NCI-H1436 (cell line): Measurements from ENCODE around the gene ESAM.

Experiments
- DNase-seq: peaks from one replicate; lab custom pipeline; 2025; lab: John Stamatoyannopoulos, UW

The ESAM gene

DNA sequence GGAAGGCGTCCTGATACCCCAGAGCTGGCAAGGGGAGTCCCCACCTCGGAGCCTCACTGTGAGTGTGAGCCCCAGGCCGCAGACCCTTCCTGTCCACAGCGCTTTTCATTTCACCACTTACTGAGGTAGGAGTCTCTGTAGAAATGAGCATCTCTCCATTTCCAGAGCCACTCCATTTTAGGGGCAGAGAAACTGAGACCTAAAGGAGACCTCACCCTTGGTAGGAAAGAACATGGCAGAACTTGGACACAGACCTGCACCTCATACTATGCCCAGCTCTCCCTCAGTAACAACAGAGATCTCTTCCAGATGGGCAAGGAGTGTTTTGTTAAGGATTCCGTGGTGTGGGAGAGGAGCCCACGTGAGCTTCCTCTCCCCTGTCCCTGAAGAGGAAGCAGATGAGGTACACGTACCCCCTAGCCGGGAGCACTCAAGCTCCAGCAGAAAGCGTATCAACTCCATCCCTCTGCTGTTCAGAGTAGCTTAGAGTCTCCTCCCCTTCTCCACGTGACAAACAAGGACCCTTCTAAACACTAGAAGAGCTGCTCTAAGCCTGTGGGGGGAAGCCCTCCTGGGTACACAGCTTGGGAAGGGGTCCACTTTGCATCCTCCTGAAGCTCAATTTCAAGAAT lies 9.5 kb downstream of the ESAM start:
- no peak for DNase-seq

DNA sequence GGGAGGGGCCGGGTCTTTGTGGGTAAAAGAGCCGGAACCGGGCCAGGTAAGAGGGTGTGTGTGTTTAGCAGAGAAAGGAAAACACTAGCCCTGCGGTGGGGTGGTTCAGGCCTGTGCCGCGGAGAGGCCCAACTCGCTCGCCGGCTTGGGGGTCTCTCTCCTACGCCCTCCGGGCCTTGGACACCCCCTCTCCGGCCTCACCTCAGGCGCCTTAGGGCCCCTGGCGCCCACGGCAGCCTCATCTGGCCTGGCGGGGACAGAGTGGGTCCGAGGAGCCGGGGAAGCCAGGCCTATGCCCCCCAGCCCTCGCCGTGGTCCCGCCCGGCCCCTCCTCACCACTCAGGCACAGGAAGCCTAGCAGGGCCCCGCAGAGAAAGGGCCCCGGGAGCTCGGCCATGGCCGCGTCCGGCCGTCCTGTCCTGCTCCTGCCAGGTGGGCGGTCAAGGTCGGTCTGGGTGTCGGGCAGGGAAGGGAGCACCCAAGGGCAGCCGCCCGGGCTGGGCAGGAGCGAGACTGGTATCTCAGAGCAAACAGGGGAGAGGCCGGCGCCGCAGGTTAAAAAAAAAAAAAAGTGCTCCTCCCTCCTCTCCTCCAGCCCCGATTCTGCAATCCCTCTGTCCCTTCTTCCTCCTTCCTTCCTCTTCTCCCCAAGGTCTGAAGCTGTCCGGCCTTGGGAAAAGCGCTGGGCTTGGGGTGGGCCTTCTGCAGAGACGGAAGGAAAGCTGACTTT lies 10.2 kb downstream of the ESAM start, which contains the start of gene VSIG2:
Gene VSIG2, minus strand, starts transcription at position 515 of the 730 bp plus-strand sequence. Its CDS starts 118 bp downstream, at position 397.
- no peak for DNase-seq

DNA sequence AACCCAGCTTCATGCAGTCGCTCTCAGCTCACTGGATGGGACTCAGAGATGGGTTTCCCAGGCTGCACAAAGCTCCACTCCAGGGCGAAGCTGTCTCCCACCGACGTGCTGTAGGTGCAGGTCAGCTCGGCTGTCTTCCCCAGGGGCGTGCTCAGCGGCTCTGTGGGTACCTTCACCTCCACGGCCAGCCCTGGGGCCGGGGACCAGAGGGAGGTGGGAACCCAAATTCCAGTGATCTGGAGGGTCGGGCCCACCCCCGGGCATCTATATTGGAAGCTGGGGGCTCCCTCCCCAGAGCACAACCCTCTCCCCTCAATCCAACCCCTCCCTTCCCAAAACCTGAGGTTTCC lies 10.7 kb downstream of the ESAM start:
- no peak for DNase-seq

DNA sequence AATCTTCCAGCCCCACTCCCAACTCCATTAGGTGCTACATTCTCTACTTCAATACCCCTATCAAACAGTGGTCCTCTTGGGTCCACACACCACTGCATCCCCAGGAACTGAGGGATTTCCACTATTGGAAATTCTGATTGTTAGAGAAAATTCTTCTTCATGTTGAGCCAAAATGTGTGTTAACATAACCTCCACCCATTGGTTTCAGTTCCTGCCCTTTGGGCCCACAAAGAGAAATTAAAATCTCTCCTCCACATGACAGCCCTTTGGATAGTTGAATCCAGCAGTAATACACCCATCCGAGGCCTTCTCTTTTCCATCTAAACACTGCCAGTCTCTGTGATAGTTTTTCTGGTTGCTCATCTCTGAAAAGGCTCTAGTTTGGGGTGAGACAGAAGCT lies 12.2 kb downstream of the ESAM start:
- DNase-seq: no peak

DNA sequence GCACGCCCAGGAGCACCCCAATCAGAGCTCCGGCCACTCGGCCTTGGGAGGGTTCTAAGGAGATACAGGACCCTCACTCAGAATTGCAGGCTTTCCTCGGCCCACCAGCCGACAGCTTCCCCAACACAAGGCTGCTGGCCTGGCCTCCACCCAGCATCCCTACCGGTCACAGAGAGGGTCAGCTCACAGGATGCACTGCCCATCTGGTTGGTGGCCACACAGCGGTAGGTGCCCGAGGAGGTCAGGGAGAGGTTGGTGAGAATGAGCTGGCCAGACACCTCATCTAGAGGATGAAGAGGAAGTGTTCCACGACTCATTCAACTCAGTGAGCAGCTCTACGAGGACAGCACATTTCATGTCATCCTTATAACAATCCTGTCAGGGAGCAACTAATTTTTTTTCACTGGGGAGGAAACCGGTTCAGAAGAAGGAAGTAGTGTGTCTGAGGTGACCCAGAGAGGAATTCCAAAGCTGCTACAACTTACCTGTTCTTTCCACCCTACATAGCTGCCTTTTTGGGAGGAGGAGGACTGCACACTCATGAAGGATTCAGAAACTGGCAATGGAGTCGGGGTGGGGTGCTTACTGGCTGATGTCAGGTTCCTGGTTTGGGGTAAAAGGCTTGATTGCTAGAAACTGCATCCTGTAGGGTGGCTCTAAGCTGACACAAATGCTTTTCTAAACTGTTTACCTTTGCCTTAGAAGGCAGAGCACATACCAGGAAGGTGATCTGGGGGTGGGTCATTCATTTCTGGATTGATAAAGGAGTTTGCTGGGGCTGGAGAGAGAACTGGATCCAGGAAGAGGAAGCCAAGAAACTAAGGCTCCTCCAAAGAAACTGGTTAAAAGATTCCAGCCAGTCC lies 13.4 kb downstream of the ESAM start:
- DNase-seq: no peak

DNA sequence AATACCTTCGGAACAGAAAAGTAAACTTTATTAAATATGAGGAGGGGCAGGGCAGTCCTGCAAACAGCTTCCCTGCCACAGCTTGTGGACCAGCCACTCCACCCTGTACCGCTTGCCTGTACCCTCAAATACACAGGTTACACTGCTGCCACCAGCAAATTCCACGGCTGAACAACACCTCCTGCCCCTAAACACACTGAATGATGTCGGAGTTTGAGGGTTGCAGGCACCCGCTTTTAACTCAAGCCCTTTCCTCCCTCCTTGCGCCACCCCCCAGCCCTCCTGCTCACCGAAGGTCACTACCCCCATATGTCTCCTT lies 14.0 kb downstream of the ESAM start:
- no peak for DNase-seq

DNA sequence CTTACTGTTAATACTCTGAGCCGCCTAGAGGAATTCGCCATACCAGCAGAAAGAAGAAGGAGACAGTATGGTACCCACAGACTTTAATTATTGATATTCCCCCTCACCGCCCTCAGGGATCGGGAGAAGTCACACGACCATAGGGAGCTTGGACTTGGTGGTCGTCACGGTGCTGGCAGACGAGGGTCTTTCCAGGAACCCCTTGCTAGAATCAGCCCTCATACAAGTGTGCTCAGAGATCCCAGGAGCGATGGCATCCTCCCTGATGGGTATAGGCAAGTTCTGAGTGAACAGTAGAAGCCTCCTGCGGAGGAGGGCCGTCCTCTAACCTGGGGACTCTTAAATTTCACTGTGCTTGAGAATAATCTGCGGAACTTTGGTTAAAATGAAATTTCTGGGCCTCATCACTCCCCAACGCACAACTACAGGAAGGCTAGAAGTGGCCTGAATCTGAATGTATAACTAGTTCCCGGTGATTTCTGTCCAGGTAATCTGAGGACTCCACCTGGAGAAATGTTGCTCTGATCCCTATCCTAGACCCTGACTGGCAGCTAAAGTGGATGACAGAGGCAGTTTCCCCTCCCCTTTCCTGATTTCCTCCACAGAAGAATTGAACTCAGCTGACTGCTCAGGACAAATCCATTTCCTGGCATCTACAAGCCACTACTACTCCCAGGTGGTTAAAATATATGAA lies 14.5 kb downstream of the ESAM start:
- no peak for DNase-seq

DNA sequence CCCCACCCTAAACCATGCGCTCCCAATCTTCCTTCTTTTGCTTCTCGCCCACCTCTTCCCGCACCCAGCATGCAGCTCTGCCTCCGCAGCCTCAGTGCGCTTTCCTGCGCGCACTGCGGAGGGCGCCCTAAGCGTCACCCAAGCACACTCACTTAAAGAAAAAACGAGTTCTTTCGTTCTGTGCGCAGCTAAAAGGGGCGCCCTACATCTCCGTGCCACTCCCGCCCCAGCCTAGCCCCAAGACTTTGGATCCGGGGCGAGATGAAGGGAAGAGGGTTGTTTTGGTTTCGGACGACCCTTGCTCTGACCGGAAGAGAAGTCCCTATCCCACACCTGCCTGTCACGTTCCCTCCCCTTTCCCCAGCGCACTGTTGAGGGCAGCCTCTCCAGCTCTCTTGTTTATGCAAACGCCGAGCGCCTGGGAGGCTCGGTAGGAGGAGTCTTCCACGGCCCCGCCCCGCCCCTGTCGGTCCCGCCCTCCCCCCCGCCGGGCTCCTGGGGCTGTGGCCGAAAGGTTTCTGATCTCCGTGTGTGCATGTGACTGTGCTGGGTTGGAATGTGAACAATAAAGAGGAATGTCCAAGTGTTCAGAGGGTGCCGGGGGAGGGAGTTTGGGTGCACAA lies 15.4 kb downstream of the ESAM start:
- DNase-seq: peak; percentile 41

DNA sequence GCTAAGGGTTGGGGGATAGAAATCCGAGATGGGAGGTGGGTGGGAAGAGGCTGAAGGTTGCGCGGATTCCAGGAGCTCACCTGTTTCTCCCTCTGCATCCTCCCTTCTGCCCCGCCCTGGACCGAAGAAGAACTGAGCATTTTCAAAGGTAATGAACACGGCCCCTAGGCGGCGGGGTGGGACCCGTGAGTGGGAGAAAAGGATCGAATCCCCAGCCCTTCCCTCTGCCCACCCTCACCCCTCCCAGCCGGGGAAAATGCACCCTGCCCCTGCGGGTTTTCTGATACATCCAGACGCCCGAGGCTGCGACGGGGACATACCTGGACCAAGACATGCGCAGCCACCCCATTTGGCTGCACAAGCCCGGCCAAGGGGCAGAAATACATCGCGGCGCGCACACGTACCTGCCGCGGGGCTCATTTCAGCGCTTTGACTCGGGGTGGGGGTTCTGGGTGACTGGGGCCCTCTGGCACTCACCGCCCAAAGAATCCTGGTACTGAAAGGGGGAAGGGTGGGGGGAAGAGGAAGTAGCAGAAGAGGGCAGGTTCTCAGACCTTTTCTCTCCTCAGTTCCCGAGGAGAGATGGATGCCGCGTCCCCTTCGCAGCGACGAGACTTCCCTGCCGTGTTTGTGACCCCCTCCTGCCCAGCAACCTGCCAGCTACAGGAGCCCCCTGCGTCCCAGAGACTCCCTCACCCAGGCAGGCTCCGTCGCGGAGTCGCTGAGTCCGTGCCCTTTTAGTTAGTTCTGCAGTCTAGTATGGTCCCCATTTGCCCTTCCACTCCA lies 16.1 kb downstream of the ESAM start:
- DNase-seq: no peak

DNA sequence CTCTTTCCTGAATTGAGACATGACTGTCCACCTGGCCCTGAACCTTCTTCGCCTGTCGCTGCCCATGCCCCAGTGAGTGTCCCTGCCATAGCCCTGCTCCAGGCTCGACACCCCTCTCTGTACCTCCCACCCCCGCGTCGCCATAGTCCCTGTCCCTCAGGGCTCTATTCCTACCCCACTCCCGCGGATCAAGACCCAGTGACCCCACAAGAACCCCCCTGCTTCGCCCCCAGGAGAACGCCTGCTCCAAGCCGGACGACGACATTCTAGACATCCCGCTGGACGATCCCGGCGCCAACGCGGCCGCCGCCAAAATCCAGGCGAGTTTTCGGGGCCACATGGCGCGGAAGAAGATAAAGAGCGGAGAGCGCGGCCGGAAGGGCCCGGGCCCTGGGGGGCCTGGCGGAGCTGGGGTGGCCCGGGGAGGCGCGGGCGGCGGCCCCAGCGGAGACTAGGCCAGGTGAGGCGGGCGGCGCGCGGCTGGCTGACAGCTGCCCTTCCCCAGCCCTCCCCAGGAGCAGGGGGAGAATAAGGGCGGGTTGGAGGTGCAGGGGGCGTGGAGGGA lies 16.7 kb downstream of the ESAM start:
- DNase-seq: no peak

DNA sequence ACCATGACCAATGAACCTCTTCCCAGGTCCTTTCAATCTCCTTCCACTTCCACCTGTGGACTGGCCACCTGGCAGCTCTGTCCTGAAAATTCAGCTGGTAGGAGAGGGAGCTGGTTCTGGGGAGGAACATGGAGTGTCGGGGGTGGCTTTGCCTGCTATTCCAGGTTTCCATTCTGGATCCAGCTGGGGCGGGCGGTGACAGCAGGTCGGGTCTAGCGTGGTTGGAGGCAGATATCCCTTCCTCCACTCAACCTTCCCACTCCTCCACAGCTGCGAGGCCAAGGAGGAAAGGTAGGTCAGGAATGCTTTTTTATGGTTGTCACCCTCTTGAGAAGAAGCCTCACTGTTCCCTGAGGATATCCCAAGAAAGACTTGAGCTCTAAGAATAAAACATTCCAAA lies 19.0 kb downstream of the ESAM start:
- DNase-seq: no peak

DNA sequence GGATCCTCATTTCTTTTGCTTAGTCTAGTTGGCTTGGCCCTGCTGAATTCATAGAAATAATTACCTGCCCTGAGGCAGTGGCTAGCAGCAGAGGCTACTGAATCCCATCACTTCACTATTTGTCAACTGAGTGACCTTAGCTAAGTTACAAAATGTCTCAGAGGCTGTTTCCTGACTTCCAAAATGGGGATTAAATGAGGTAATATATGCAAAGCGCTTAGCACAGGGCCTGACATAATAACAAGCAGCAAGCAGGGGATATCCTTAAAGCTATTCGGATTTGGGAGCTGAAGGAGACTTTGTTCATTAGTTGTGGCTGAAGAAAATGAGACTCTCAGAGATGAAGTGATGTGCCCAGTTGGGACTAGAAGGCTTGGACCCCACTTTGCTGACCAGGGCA lies 19.5 kb downstream of the ESAM start:
- no peak for DNase-seq

DNA sequence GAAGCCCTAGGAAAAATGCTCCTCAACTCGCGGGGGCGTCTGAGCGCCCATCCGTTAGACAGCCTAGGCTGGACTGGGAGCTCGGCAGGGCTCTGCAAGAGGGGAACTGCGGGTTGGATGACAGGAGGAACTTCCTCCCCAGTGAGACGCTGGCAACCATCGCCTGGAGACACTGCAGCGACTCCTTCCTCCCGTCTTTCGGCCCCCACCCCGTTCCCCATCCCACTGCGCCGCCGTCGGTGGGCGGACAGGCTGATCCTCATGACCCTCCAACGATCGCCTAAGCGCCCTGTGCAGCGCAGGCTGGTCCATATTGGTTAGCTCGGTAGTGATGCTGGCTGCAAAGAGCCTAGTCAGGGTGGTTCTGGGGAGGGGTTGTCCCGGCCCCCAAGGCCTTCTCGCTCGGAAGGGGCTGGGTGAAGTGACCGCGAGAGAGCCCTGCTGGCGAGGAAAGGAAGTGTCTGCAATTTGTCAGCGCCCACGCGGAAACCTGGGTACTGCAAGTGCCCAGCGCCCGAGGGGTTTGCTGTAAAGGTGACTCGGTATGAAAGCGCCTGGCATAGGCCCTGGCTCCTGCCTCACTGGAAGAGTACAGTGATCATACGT lies 21.7 kb downstream of the ESAM start:
- peak; percentile 17 for DNase-seq

DNA sequence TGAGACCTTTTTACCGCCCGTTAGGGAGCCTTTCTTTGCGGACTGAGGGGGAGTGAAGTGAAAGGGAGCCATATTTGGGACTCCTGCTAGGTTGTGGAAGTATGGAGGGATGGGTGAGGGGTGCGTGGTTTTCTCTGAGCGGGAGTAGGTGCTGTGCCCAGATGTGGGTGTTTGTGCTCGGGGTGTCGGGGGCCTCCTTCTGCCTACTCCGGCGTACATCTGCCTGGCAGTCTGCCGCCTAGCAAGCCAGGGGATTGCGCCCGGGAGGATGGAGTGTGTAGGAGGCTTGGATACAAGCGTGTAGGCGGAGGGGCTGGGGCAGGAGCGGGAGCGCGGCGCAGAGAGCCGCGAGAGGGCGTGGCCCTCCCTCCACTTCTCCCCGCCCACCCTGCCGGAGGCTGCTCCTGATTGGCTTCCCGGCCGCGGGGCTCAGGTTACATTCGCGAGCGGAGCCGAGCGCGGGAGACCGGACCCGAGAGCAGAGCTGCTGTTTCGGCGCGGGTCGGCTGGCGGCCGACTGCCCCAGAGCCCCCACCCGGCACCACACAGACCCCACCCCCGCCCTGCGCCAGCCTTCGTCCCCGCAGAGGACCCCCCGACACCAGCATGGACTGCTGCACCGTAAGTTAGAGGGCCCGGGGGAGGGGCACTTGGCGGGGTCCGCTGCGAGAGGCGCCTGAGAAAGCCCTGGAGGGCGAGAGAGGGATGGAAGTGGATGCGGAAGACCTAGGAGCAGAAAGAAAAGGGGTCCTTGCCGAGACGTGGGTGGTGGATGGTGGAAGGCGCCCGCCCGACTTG lies 22.4 kb downstream of the ESAM start, which contains the start of gene NRGN:
Gene NRGN, plus strand, starts transcription at position 464 of the 798 bp plus-strand sequence. Its CDS starts 143 bp downstream, at position 607.
- peak; percentile 90 for DNase-seq

DNA sequence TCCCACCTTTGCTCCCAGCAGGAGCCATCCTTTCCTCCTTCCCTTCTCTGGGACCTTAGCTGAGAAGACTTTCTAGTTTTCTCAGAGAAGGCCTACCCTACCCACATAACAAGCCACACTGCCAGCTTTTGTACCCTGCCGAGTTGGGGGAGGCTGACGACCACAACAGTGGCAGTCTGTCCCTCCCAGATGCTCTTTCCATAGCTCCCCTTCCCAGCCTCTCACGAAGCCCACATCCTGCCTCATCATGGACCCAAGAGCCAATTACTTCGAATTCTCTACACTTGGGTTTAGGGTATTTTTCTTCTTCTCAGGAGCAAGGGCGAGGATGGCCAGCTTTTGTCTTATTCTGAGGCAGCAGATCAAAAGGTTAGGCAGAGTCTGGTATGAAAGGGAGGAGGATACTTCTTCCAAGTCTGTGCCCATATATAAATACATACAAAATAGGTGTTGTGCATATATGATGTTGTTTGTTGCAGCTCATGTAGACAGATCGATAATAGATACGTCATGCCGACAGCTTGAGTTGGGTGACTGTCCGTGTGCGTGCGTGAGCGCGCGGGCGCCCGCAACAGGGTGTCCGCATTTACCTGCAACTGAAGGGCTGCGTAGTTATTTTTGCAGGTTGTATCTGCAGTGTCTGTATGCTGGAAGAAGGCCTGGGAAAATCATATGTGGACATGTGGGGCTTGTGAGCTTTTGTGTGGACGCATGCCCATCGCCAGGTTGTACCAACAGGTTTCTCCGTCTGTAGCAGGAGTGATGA lies 23.2 kb downstream of the ESAM start:
- no peak for DNase-seq

DNA sequence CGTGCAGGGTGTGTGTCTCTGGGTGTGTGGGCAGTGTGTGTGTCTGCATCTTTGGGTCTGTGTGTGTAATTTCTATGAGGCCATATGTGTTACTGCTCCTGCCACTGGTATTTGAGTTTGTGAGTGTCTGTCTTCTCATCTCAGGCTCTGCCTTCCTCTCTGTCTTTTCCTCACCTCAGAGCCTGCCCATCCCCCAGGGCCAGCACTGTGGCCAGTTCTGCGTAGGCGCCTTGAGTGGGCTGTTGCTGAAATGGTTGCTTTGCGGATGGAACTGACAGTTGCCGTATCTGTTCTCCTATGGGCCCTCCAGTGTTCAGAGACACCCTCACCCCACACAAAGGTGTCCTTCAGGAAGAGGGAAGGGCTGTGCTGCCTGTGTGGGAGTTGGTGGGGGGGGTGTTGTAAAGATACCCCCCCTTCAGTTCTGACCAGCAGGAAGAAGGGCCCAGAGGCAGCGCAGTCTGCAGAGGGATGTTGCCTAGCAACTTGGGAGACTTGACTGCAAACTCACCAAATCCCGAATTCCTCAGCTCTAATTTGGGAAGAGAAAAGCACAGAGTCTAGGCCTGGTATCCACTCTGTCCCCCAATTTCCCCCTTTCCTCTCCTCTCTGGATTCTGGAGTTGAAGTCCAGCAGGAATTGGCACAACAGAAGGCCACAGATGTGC lies 24.3 kb downstream of the ESAM start:
- DNase-seq: no peak

DNA sequence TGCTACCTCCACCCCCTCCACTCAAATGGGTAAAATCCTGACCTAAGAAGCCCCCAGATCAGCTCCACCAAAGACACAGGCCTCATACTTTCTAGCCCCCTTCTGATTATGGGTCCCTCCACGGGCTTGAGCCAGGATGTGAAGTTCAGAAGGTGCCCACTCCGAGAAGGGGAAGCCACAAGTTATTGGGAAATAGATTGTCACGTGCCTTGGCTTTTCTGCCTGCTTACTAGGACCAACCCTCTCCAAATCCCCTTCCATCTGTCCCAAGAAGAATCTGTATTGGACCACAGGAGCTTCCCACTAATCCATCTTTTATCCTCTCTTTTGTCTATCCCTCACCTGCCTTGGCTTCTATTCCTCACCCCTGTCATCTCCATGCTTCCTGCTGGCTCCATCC lies 25.4 kb downstream of the ESAM start:
- DNase-seq: no peak

DNA sequence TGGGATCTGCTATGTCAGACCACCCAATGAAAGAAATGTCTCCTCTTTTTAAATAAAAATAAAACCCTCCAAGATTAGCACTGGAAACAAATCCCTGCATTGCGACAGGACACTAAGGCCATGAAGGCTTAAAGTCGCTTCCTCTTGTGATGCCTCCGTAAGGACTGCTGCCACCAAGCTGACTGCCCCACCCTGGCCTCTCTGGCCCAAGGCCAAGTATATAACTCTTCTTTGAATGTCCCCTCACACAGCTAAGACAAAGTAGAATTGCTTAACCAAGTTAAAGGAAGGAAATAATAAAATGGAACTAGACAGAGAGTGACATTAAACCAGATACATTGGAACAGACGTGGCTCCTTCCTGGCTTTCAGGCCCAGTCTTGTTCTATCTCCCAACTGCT lies 29.9 kb downstream of the ESAM start:
- no peak for DNase-seq
